22Rv1 (cell line): ENCODE data around the gene ZDHHC3.

Experiments
- CTCF ChIP-seq: fragments of 450-650 bp; IDR thresholded peaks from 2 replicates; pipeline ENCODE4 v1.5.1; 2017; ENCODE audit warnings: mild to moderate bottlenecking
- ZFX ChIP-seq: fragments of 450-650 bp; IDR thresholded peaks from 2 replicates; pipeline ENCODE4 v1.6.1; 2017; ENCODE audit warnings: antibody characterized with exemption, borderline replicate concordance

GRCh38 chr3:44930911-44931310 is 45.1 kb downstream of the ZDHHC3 start:
- no peak for TF ChIP-seq CTCF
- TF ChIP-seq ZFX, result no peak
